ENCODE results near the gene GPR160. TPM values are rescaled to one million over a fixed set of nuclear protein-coding genes. Genes with fewer than 3 reads are reported as not detected.

The GPR160 gene
- total and polyA plus RNA-seq, 10 of the 15 experiments (the other 5 are each of a cell fraction or from before 2014, with no cell fraction given) = 1.2 to 57.7 (median 30.9) TPM

GRCh38 chr3:170044271-170044670 lies 6.5 kb downstream of the GPR160 start:
- no peak for DNase-seq (ENCODE audit: low read depth, low spot score)
- in situ Hi-C loops (cut with MboI) (loop anchor here (25.0 kb wide), 1 partner anchor 907 kb away; no protein-coding TSS in a partner anchor), intact Hi-C loops (cut with micrococcal nuclease; ENCODE audit: unreplicated experiment) (no loop called here)
- FAIRE-seq = no peak
- Histone ChIP-seq H3K79me2 (ENCODE audit: control insufficient read depth, insufficient read depth, low read length) (peaks cover 72% of the 10 kb centered on the region), H3K9ac (ENCODE audit: control insufficient read depth, insufficient read depth, low read length) (peak overlapping the region; percentile 66), H3K27ac (ENCODE audit: control insufficient read depth, insufficient read depth) (peak overlapping the region; percentile 95), H3K4me3 (peak overlapping the region; percentile 53; the same call in 1 of the 2 replicates), H3K36me3 (ENCODE audit: control insufficient read depth in 2 of 2, insufficient read depth in 2 of 2, low read length in 1 of 2) (peaks cover 0 to 17% of the 10 kb centered on the region in 2 experiments; a peak in 1 of 4 replicates), H3K27me3 (replicated peaks in 1 of 2; ENCODE audit: control insufficient read depth in 2 of 2, insufficient read depth in 2 of 2, low read length in 1 of 2) (peaks cover 0 to 1% of the 10 kb centered on the region in 2 experiments; a peak in 2 of 4 replicates), H3K4me1 (ENCODE audit: control insufficient read depth, insufficient read depth, low read length) (peaks cover 43% of the 10 kb centered on the region), H4K20me1 (ENCODE audit: control insufficient read depth, insufficient read depth) (no peaks in the 10 kb centered on the region), H3K9me3 (replicated peaks; ENCODE audit: control insufficient read depth, insufficient read depth, low read length) (no peaks in the 10 kb centered on the region), H2AFZ (ENCODE audit: control insufficient read depth, low read depth, low read length) (no peak overlapping the region), H3K4me2 (ENCODE audit: control insufficient read depth, insufficient read depth) (peak overlapping the region; percentile 62)
- CTCF ChIA-PET = interaction anchor here (1.0 to 1.7 kb wide), 6 partner anchors 9 to 284 kb away, joined by 3 to 6 read pairs (median 4); no protein-coding TSS in a partner anchor
- SMC1A ChIA-PET (ENCODE audit: uncharacterized antibody, unreplicated experiment) = interaction anchor here (0.9 to 2.4 kb wide), 4 partner anchors 9 to 112 kb away, joined by 4 to 9 read pairs (median 6); no protein-coding TSS in a partner anchor
- POLR2A ChIA-PET = no interaction called here
- 66% methylated on average over 6 of the region's 8 CpGs for WGBS (ENCODE audit: insufficient coverage, insufficient replicate concordance, low lambda C conversion rate, missing lambda C conversion rate)
- no TSS peak for BruUV-seq (replicated peaks)
- no peak for ATAC-seq
- RAD21 ChIA-PET (ENCODE audit: unreplicated experiment) = interaction anchor here (1.1 kb wide), 1 partner anchor 10 kb away, joined by 6 read pairs; no protein-coding TSS in a partner anchor
- TF ChIP-seq HDGF (IDR thresholded peaks at IDR 0.05) (no peak), PRDM15 (CRISPR knock-in tag; IDR thresholded peaks at IDR 0.05) (no peak), USF2 (IDR thresholded peaks at IDR 0.05; ENCODE audit: borderline replicate concordance, low read depth, low read length) (no peak), IRF5 (IDR thresholded peaks at IDR 0.05; ENCODE audit: borderline replicate concordance) (no peak), RELA (IDR thresholded peaks at IDR 0.05; ENCODE audit: borderline replicate concordance, partially characterized antibody) (no peak), E4F1 (IDR thresholded peaks at IDR 0.05; ENCODE audit: borderline replicate concordance, partially characterized antibody) (no peak), NR2C1 (IDR thresholded peaks at IDR 0.05) (no peak), CBFB (IDR thresholded peaks at IDR 0.05; ENCODE audit: low read depth) (no peak), MXI1 (IDR thresholded peaks at IDR 0.05; ENCODE audit: low read depth, low read length) (no peak), TBL1XR1 (IDR thresholded peaks at IDR 0.05; ENCODE audit: low read depth, low read length) (no peak), NFYA (IDR thresholded peaks at IDR 0.05; ENCODE audit: borderline replicate concordance, low read depth, low read length) (no peak), HSF1 (IDR thresholded peaks at IDR 0.05; ENCODE audit: low read depth, low read length) (no peak), SMAD1 (IDR thresholded peaks at IDR 0.05; ENCODE audit: low read depth, partially characterized antibody) (no peak)
